Measurements from ENCODE around the gene VPS29. TPM values are rescaled to one million over a fixed set of nuclear protein-coding genes. Genes with fewer than 3 reads are reported as not detected.

VPS29 gene
- 100 to 1,000 TPM; 159 to 252 (median 170) TPM for polyA plus RNA-seq
- long read RNA-seq, donor 1, transcript VPS29-207 (5 exons, 818 nt) = minor isoform, 16 of 340 reads
- long read RNA-seq, donor 1, transcript VPS29-204 (3 exons, 563 nt) = minor isoform, 7 of 340 reads
- long read RNA-seq, donor 1, transcript VPS29-206 (4 exons, 1,523 nt) = major isoform, 67 of 340 reads
- long read RNA-seq, donor 1, transcript VPS29-208 (2 exons, 810 nt) = minor isoform, 10 of 340 reads
- long read RNA-seq, donor 1, partial matches to known transcripts = 232 of 340 reads
- long read RNA-seq, donor 1, other reads (novel, unspliced or antisense) = 8 of 340 reads
- long read RNA-seq, donor 2, transcript VPS29-206 (4 exons, 1,523 nt) = major isoform, 15 of 62 reads
- long read RNA-seq, donor 2, partial matches to known transcripts = 13 of 62 reads
- long read RNA-seq, donor 2, other reads (novel, unspliced or antisense) = 32 of 62 reads
- long read RNA-seq, donor 3, transcript VPS29-206 (4 exons, 1,523 nt) = major isoform, 23 of 95 reads
- long read RNA-seq, donor 3, transcript VPS29-208 (2 exons, 810 nt) = minor isoform, 5 of 95 reads
- long read RNA-seq, donor 3, partial matches to known transcripts = 29 of 95 reads
- long read RNA-seq, donor 3, other reads (novel, unspliced or antisense) = 37 of 95 reads
- long read RNA-seq, donor 4, partial matches to known transcripts = 0 of 2 reads
- long read RNA-seq, donor 4, other reads (novel, unspliced or antisense) = 0 of 2 reads
- long read RNA-seq, donor 5, transcript VPS29-206 (4 exons, 1,523 nt) = major isoform, 11 of 34 reads
- long read RNA-seq, donor 5, partial matches to known transcripts = 6 of 34 reads
- long read RNA-seq, donor 5, other reads (novel, unspliced or antisense) = 15 of 34 reads
- long read RNA-seq, donor 6, transcript VPS29-206 (4 exons, 1,523 nt) = major isoform, 28 of 95 reads
- long read RNA-seq, donor 6, partial matches to known transcripts = 25 of 95 reads
- long read RNA-seq, donor 6, other reads (novel, unspliced or antisense) = 35 of 95 reads
- long read RNA-seq, donor 7 = 0 reads
- long read RNA-seq, donor 8, partial matches to known transcripts = 0 of 3 reads
- long read RNA-seq, donor 8, other reads (novel, unspliced or antisense) = 0 of 3 reads
- long read RNA-seq, donor 9, transcript VPS29-206 (4 exons, 1,523 nt) = major isoform, 5 of 30 reads
- long read RNA-seq, donor 9, partial matches to known transcripts = 10 of 30 reads
- long read RNA-seq, donor 9, other reads (novel, unspliced or antisense) = 11 of 30 reads
- long read RNA-seq, donor 10, transcript VPS29-206 (4 exons, 1,523 nt) = major isoform, 36 of 118 reads
- long read RNA-seq, donor 10, partial matches to known transcripts = 32 of 118 reads
- long read RNA-seq, donor 10, other reads (novel, unspliced or antisense) = 44 of 118 reads

GRCh38 chr12:110501752-110502738, at the start of gene VPS29, which contains the start of gene RAD9B:
TSS of gene VPS29 (minus strand) at chr12:110502111. CDS start at chr12:110502051, 60 bp downstream.
TSS of gene RAD9B (plus strand) at chr12:110502331. CDS start at chr12:110502338, 7 bp downstream.
- DNase-seq = peak; percentile 99
- no peak for FAIRE-seq
- no peaks in the 10 kb centered on the region for H3K27me3 ChIP-seq (ENCODE audit: control insufficient read depth in 3 of 3, insufficient read depth in 3 of 3, low read length in 3 of 3)
- 7 to 9% (median 8%) methylated on average over 59 to 61 of the region's 61 CpGs for WGBS, 3 donors
- H3K4me3 ChIP-seq (ENCODE audit: low read depth in 1 of 3, low read length in 3 of 3) = peak within 1 kb of the TSS; percentile 82 to 94 (median 93)
- H3K4me1 ChIP-seq (ENCODE audit: control insufficient read depth in 3 of 3, insufficient read depth in 2 of 3, low read depth in 1 of 3, low read length in 2 of 3) = peaks cover 0 to 3% (median 0%) of the 10 kb centered on the region in 3 donors
- H3K36me3 ChIP-seq (ENCODE audit: control insufficient read depth in 3 of 3, insufficient read depth in 2 of 3, low read depth in 1 of 3, low read length in 3 of 3) = peaks cover 0 to 8% (median 0%) of the 10 kb centered on the region in 3 donors
- no peaks in the 10 kb centered on the region for H3K9me3 ChIP-seq (ENCODE audit: control insufficient read depth in 2 of 2, insufficient read depth in 1 of 2, low read depth in 1 of 2, low read length in 1 of 2)
- peak within 1 kb of the TSS; percentile 89 to 96 (median 95) for H3K27ac ChIP-seq (ENCODE audit: low read depth in 1 of 3, low read length in 2 of 3)

- no peak overlapping the region for H3K27ac ChIP-seq (ENCODE audit: low read depth in 1 of 3, low read length in 2 of 3)
- WGBS, 3 donors = 84 to 93% (median 91%) methylated on average over 4 of the region's 4 CpGs
- no peak for FAIRE-seq
Measured at GRCh38 chr12:110550981-110551380, 49.1 kb upstream of the VPS29 start.

GRCh38 chr12:110549716-110550115, 47.8 kb upstream of the VPS29 start:
- H3K27ac ChIP-seq (ENCODE audit: low read depth in 1 of 3, low read length in 2 of 3) = no peak overlapping the region
- no peaks in the 10 kb centered on the region for H3K27me3 ChIP-seq (ENCODE audit: control insufficient read depth in 3 of 3, insufficient read depth in 3 of 3, low read length in 3 of 3)
- H3K4me1 ChIP-seq (ENCODE audit: control insufficient read depth in 3 of 3, insufficient read depth in 2 of 3, low read depth in 1 of 3, low read length in 2 of 3) = peaks cover 0 to 3% (median 0%) of the 10 kb centered on the region in 3 donors
- WGBS, 3 donors = 88 to 95% (median 90%) methylated on average over 2 of the region's 2 CpGs
- DNase-seq = no peak
- no peak overlapping the region for H3K4me3 ChIP-seq (ENCODE audit: low read depth in 1 of 3, low read length in 3 of 3)
- FAIRE-seq = no peak
- H3K9me3 ChIP-seq (ENCODE audit: control insufficient read depth in 2 of 2, insufficient read depth in 1 of 2, low read depth in 1 of 2, low read length in 1 of 2) = no peaks in the 10 kb centered on the region
- H3K36me3 ChIP-seq (ENCODE audit: control insufficient read depth in 3 of 3, insufficient read depth in 2 of 3, low read depth in 1 of 3, low read length in 3 of 3) = peaks cover 4 to 21% (median 13%) of the 10 kb centered on the region in 3 donors

More at GRCh38 chr12:110550981-110551380, 49.1 kb upstream of the VPS29 start:
- H3K4me1 ChIP-seq (ENCODE audit: control insufficient read depth in 3 of 3, insufficient read depth in 2 of 3, low read depth in 1 of 3, low read length in 2 of 3) = peaks cover 0 to 5% (median 0%) of the 10 kb centered on the region in 3 donors
- no peaks in the 10 kb centered on the region for H3K27me3 ChIP-seq (ENCODE audit: control insufficient read depth in 3 of 3, insufficient read depth in 3 of 3, low read length in 3 of 3)
- no peak for DNase-seq
- no peaks in the 10 kb centered on the region for H3K9me3 ChIP-seq (ENCODE audit: control insufficient read depth in 2 of 2, insufficient read depth in 1 of 2, low read depth in 1 of 2, low read length in 1 of 2)
- no peak overlapping the region for H3K4me3 ChIP-seq (ENCODE audit: low read depth in 1 of 3, low read length in 3 of 3)
- H3K36me3 ChIP-seq (ENCODE audit: control insufficient read depth in 3 of 3, insufficient read depth in 2 of 3, low read depth in 1 of 3, low read length in 3 of 3) = peaks cover 4 to 15% (median 9%) of the 10 kb centered on the region in 3 donors

- Histone ChIP-seq H3K4me1 (ENCODE audit: control insufficient read depth in 3 of 3, insufficient read depth in 2 of 3, low read depth in 1 of 3, low read length in 2 of 3) (peaks cover 0 to 5% (median 0%) of the 10 kb centered on the region in 3 donors), H3K27me3 (ENCODE audit: control insufficient read depth in 3 of 3, insufficient read depth in 3 of 3, low read length in 3 of 3) (no peaks in the 10 kb centered on the region), H3K36me3 (ENCODE audit: control insufficient read depth in 3 of 3, insufficient read depth in 2 of 3, low read depth in 1 of 3, low read length in 3 of 3) (peaks cover 4 to 22% (median 13%) of the 10 kb centered on the region in 3 donors), H3K4me3 (ENCODE audit: low read depth in 1 of 3, low read length in 3 of 3) (no peak overlapping the region), H3K9me3 (ENCODE audit: control insufficient read depth in 2 of 2, insufficient read depth in 1 of 2, low read depth in 1 of 2, low read length in 1 of 2) (no peaks in the 10 kb centered on the region), H3K27ac (ENCODE audit: low read depth in 1 of 3, low read length in 2 of 3) (no peak overlapping the region)
- FAIRE-seq (no peak), DNase-seq (no peak)
- WGBS, 3 donors = 78 to 89% (median 85%) methylated on average over 7 of the region's 7 CpGs
Measured at GRCh38 chr12:110548678-110549077, 46.8 kb upstream of the VPS29 start.

GRCh38 chr12:110547090-110547489, 45.2 kb upstream of the VPS29 start:
- no peaks in the 10 kb centered on the region for H3K27me3 ChIP-seq (ENCODE audit: control insufficient read depth in 3 of 3, insufficient read depth in 3 of 3, low read length in 3 of 3)
- no peak overlapping the region for H3K27ac ChIP-seq (ENCODE audit: low read depth in 1 of 3, low read length in 2 of 3)
- DNase-seq = no peak
- no peak overlapping the region for H3K4me3 ChIP-seq (ENCODE audit: low read depth in 1 of 3, low read length in 3 of 3)
- no peaks in the 10 kb centered on the region for H3K9me3 ChIP-seq (ENCODE audit: control insufficient read depth in 2 of 2, insufficient read depth in 1 of 2, low read depth in 1 of 2, low read length in 1 of 2)
- FAIRE-seq = no peak
- H3K36me3 ChIP-seq (ENCODE audit: control insufficient read depth in 3 of 3, insufficient read depth in 2 of 3, low read depth in 1 of 3, low read length in 3 of 3) = peaks cover 4 to 25% (median 13%) of the 10 kb centered on the region in 3 donors
- H3K4me1 ChIP-seq (ENCODE audit: control insufficient read depth in 3 of 3, insufficient read depth in 2 of 3, low read depth in 1 of 3, low read length in 2 of 3) = peaks cover 0 to 12% (median 0%) of the 10 kb centered on the region in 3 donors
- 85 to 93% (median 87%) methylated on average over 2 of the region's 2 CpGs for WGBS, 3 donors

GRCh38 chr12:110546339-110546738, 44.4 kb upstream of the VPS29 start:
- DNase-seq (no peak), FAIRE-seq (no peak)
- H3K27me3 ChIP-seq (ENCODE audit: control insufficient read depth in 3 of 3, insufficient read depth in 3 of 3, low read length in 3 of 3) = no peaks in the 10 kb centered on the region
- no peaks in the 10 kb centered on the region for H3K9me3 ChIP-seq (ENCODE audit: control insufficient read depth in 2 of 2, insufficient read depth in 1 of 2, low read depth in 1 of 2, low read length in 1 of 2)
- H3K27ac ChIP-seq (ENCODE audit: low read depth in 1 of 3, low read length in 2 of 3) = no peak overlapping the region
- H3K36me3 ChIP-seq (ENCODE audit: control insufficient read depth in 3 of 3, insufficient read depth in 2 of 3, low read depth in 1 of 3, low read length in 3 of 3) = peaks cover 4 to 27% (median 11%) of the 10 kb centered on the region in 3 donors
- peaks cover 0 to 12% (median 0%) of the 10 kb centered on the region in 3 donors for H3K4me1 ChIP-seq (ENCODE audit: control insufficient read depth in 3 of 3, insufficient read depth in 2 of 3, low read depth in 1 of 3, low read length in 2 of 3)
- no peak overlapping the region for H3K4me3 ChIP-seq (ENCODE audit: low read depth in 1 of 3, low read length in 3 of 3)
- WGBS, 3 donors = 78 to 83% (median 79%) methylated on average over 3 of the region's 3 CpGs

- no peak overlapping the region for H3K4me3 ChIP-seq (ENCODE audit: low read depth in 1 of 3, low read length in 3 of 3)
- H3K9me3 ChIP-seq (ENCODE audit: control insufficient read depth in 2 of 2, insufficient read depth in 1 of 2, low read depth in 1 of 2, low read length in 1 of 2) = no peaks in the 10 kb centered on the region
- FAIRE-seq (no peak), DNase-seq (no peak)
- 90 to 97% (median 94%) methylated on average over 10 of the region's 10 CpGs for WGBS, 3 donors
- peaks cover 0 to 12% (median 0%) of the 10 kb centered on the region in 3 donors for H3K4me1 ChIP-seq (ENCODE audit: control insufficient read depth in 3 of 3, insufficient read depth in 2 of 3, low read depth in 1 of 3, low read length in 2 of 3)
- no peaks in the 10 kb centered on the region for H3K27me3 ChIP-seq (ENCODE audit: control insufficient read depth in 3 of 3, insufficient read depth in 3 of 3, low read length in 3 of 3)
- peaks cover 4 to 24% (median 11%) of the 10 kb centered on the region in 3 donors for H3K36me3 ChIP-seq (ENCODE audit: control insufficient read depth in 3 of 3, insufficient read depth in 2 of 3, low read depth in 1 of 3, low read length in 3 of 3)
- peak overlapping the region in 1 of 3 donors; percentile 11 for H3K27ac ChIP-seq (ENCODE audit: low read depth in 1 of 3, low read length in 2 of 3)
Measured at GRCh38 chr12:110545812-110546211, 43.9 kb upstream of the VPS29 start.
